ENCODE data around the gene GBP6. TPM values are rescaled to one million over a fixed set of nuclear protein-coding genes. Genes with fewer than 3 reads are reported as not detected.
A peak's percentile ranks its signal among the peaks of the same experiment; 100 is the strongest.
"Not testable (repeated sequence)": the region's sequence is repeated elsewhere in the genome, so short reads cannot be mapped to it uniquely, and the experiment has no call there.

Gene GBP6
- total RNA-seq, 1 experiment from 2014 or later: not detected

- TF ChIP-seq PRDM15 (CRISPR knock-in tag; IDR thresholded peaks at IDR 0.05) (no peak), ATF1 (CRISPR knock-in tag; IDR thresholded peaks at IDR 0.05) (no peak), CDX4 (CRISPR knock-in tag; IDR thresholded peaks at IDR 0.05; ENCODE audit: borderline replicate concordance) (no peak)
Measured at GRCh38 chr1:89433421-89433820, 69.6 kb downstream of the GBP6 start (continued).

GRCh38 chr1:89434058-89434780 lies 70.4 kb downstream of the GBP6 start:
- ATAC-seq: 0 out of 2 replicates have a peak, but pooled peaks have one; percentile 44
- peaks cover 17% of the 10 kb centered on the region for H3K36me3 Mint-ChIP-seq
- POLR2A ChIA-PET; H3K4me1 Mint-ChIP-seq; DNase-seq (ENCODE audit: low spot score); H3K27me3 Mint-ChIP-seq (ENCODE audit: low read depth); H3K4me3 Mint-ChIP-seq; H3K27ac Mint-ChIP-seq: not testable (repeated sequence)
- H3K9me3 Mint-ChIP-seq: peaks cover 26% of the 10 kb centered on the region
- CTCF ChIA-PET: interaction anchor here (1.1 kb wide), 1 partner anchor 8 kb away, joined by 3 read pairs; no protein-coding TSS in a partner anchor

Other genes starting within 250 kb of the GBP6 start
- 0.24 to 0.69 TPM (median 0.46 TPM) in 3 replicates for gene GBP2, start 237.9 kb upstream of the GBP6 start, total RNA-seq (2021)
- not detected in 3 replicates for gene GBP7, start 188.1 kb upstream of the GBP6 start, total RNA-seq (2021)
- 0.05 to 0.09 TPM (median 0.09 TPM) in 3 replicates for gene GBP4, start 165.1 kb upstream of the GBP6 start, total RNA-seq (2021)
- gene GBP5, start 91.2 kb upstream of the GBP6 start, total RNA-seq (2021): 0.17 to 0.25 TPM (median 0.23 TPM) in 3 replicates
- 23.6 to 25.5 TPM (median 24.2 TPM) in 3 replicates for gene LRRC8B, start 160.8 kb downstream of the GBP6 start, total RNA-seq (2021)